Measurements from ENCODE around the gene SUCNR1. TPM values are rescaled to one million over a fixed set of nuclear protein-coding genes. Genes with fewer than 3 reads are reported as not detected.

Gene SUCNR1
- total RNA-seq: under 1 TPM in 2 of 4 donors, not detected in 2; 0.10 to 0.20 TPM

- DNase-seq: no peak
- Histone ChIP-seq H3K27me3 (no peaks in the 10 kb centered on the region), H3K4me3 (no peak within 1 kb of the TSS), H3K27ac (no peak within 1 kb of the TSS), H3K9me3 (no peaks in the 10 kb centered on the region), H3K4me1 (peaks cover 0 to 3% of the 10 kb centered on the region in 2 donors), H3K36me3 (no peaks in the 10 kb centered on the region)
- TF ChIP-seq CTCF (IDR thresholded peaks at IDR 0.05 in 4 of 5, conservative IDR thresholded peaks at IDR 0.05 in 1 of 5) (no peak), POLR2A (IDR thresholded peaks at IDR 0.05) (no peak)
- no peak for ATAC-seq
- in situ Hi-C loops (cut with MboI; ENCODE audit: low sequenced_read_pairs in 4 of 4): no loop called here
- intact Hi-C loops (cut with DNase I; ENCODE audit: low total_unique reads): no loop called here
Measured at GRCh38 chr3:151873398-151873797, at the start of gene SUCNR1. Gene SUCNR1 (plus strand): TSS chr3:151873643. CDS start chr3:151879893, 6,250 bp downstream.

GRCh38 chr3:151827816-151828215 is 45.6 kb upstream of the SUCNR1 start:
- H3K9me3 ChIP-seq: no peaks in the 10 kb centered on the region
- intact Hi-C loops (cut with DNase I; ENCODE audit: low total_unique reads): no loop called here
- DNase-seq (no peak), ATAC-seq (no peak)
- no peaks in the 10 kb centered on the region for H3K36me3 ChIP-seq
- H3K4me3 ChIP-seq: no peak overlapping the region
- TF ChIP-seq POLR2A (IDR thresholded peaks at IDR 0.05) (no peak), CTCF (IDR thresholded peaks at IDR 0.05 in 4 of 5, conservative IDR thresholded peaks at IDR 0.05 in 1 of 5) (no peak)
- H3K4me1 ChIP-seq: no peaks in the 10 kb centered on the region
- no peaks in the 10 kb centered on the region for H3K27me3 ChIP-seq
- H3K27ac ChIP-seq: no peak overlapping the region
- in situ Hi-C loops (cut with MboI; ENCODE audit: low sequenced_read_pairs in 4 of 4): no loop called here

- in situ Hi-C loops (cut with MboI; ENCODE audit: low sequenced_read_pairs in 4 of 4) (loop anchor here in 3 of 4 donors (10.0 kb wide), 2 partner anchors 391 to 401 kb away; no protein-coding TSS in a partner anchor), intact Hi-C loops (cut with DNase I; ENCODE audit: low total_unique reads) (loop anchor here (10.0 kb wide), 1 partner anchor 611 kb away; no protein-coding TSS in a partner anchor)
- TF ChIP-seq POLR2A (IDR thresholded peaks at IDR 0.05) (no peak), CTCF (IDR thresholded peaks at IDR 0.05 in 4 of 5, conservative IDR thresholded peaks at IDR 0.05 in 1 of 5) (no peak)
- DNase-seq (no peak), ATAC-seq (no peak)
- no peak overlapping the region for H3K27ac ChIP-seq
- no peak overlapping the region for H3K4me3 ChIP-seq
- H3K36me3 ChIP-seq: no peaks in the 10 kb centered on the region
- H3K4me1 ChIP-seq: peaks cover 0 to 5% of the 10 kb centered on the region in 2 donors
- no peaks in the 10 kb centered on the region for H3K27me3 ChIP-seq
- no peaks in the 10 kb centered on the region for H3K9me3 ChIP-seq
Measured at GRCh38 chr3:151835751-151836525, 37.5 kb upstream of the SUCNR1 start.

GRCh38 chr3:151837057-151837456 is 36.4 kb upstream of the SUCNR1 start:
- in situ Hi-C loops (cut with MboI; ENCODE audit: low sequenced_read_pairs in 4 of 4) (loop anchor here in 3 of 4 donors (10.0 kb wide), 2 partner anchors 392 to 402 kb away; no protein-coding TSS in a partner anchor), intact Hi-C loops (cut with DNase I; ENCODE audit: low total_unique reads) (loop anchor here (10.0 kb wide), 1 partner anchor 612 kb away; no protein-coding TSS in a partner anchor)
- Histone ChIP-seq H3K4me1 (peaks cover 0 to 5% of the 10 kb centered on the region in 2 donors), H3K27me3 (no peaks in the 10 kb centered on the region), H3K4me3 (no peak overlapping the region), H3K27ac (no peak overlapping the region), H3K36me3 (no peaks in the 10 kb centered on the region), H3K9me3 (no peaks in the 10 kb centered on the region)
- TF ChIP-seq POLR2A (IDR thresholded peaks at IDR 0.05) (no peak), CTCF (IDR thresholded peaks at IDR 0.05 in 4 of 5, conservative IDR thresholded peaks at IDR 0.05 in 1 of 5) (no peak)
- DNase-seq (no peak), ATAC-seq (peak in 1 of 2 donors; percentile 68)
